ENCODE measurements around the gene HDDC2.

Gene HDDC2

GRCh38 chr6:125338381-125338780, 36.6 kb upstream of the HDDC2 start:
- Histone ChIP-seq H3K14ac (ENCODE audit: low read length) (no peak overlapping the region), H2AK5ac (ENCODE audit: low read depth, low read length) (no peak overlapping the region), H2BK15ac (ENCODE audit: low read length) (no peak overlapping the region), H3K4me1 (ENCODE audit: control insufficient read depth in 2 of 2, insufficient read depth in 1 of 2, low read depth in 1 of 2, low read length in 2 of 2) (no peaks in the 10 kb centered on the region), H3K36me3 (replicated peaks in 1 of 2; ENCODE audit: control insufficient read depth in 2 of 2, insufficient read depth in 2 of 2, low read length in 2 of 2) (no peaks in the 10 kb centered on the region), H3K4me3 (ENCODE audit: low read length in 2 of 2) (no peak overlapping the region), H3K27ac (replicated peaks; ENCODE audit: low read length) (no peak overlapping the region), H3K4me2 (ENCODE audit: insufficient read depth, low read length, poor library complexity, severe bottlenecking) (no peak overlapping the region), H2BK5ac (ENCODE audit: low read length) (no peak overlapping the region), H4K91ac (ENCODE audit: low read depth, low read length, poor library complexity) (no peak overlapping the region), H2BK12ac (ENCODE audit: low read length) (no peak overlapping the region), H2BK120ac (ENCODE audit: low read depth, low read length) (no peak overlapping the region), H4K8ac (ENCODE audit: low read depth, low read length) (no peak overlapping the region), H3K27me3 (ENCODE audit: control insufficient read depth in 3 of 3, insufficient read depth in 3 of 3, low read depth in 1 of 3, low read length in 3 of 3) (peaks cover 0 to 5% (median 0%) of the 10 kb centered on the region in 3 experiments), H3K4ac (ENCODE audit: low read length) (no peak overlapping the region), H3K18ac (ENCODE audit: low read length) (no peak overlapping the region), H3K79me1 (ENCODE audit: low read depth, low read length) (no peaks in the 10 kb centered on the region), H2AFZ (ENCODE audit: low read length) (no peak overlapping the region), H3K9ac (ENCODE audit: low read depth, low read length, poor library complexity) (no peak overlapping the region), H3K23ac (ENCODE audit: low read depth, low read length, poor library complexity) (no peak overlapping the region), H3K9me3 (replicated peaks in 1 of 2; ENCODE audit: control insufficient read depth in 2 of 2, insufficient read depth in 1 of 2, low read depth in 1 of 2, low read length in 2 of 2) (no peaks in the 10 kb centered on the region)
- DNase-seq (ENCODE audit: low spot score) = no peak

- no peak overlapping the region for H4K8ac ChIP-seq (ENCODE audit: low read depth, low read length)
- no peak overlapping the region for H3K4ac ChIP-seq (ENCODE audit: low read length)
- no peaks in the 10 kb centered on the region for H3K4me1 ChIP-seq (ENCODE audit: control insufficient read depth in 2 of 2, insufficient read depth in 1 of 2, low read depth in 1 of 2, low read length in 2 of 2)
- H3K18ac ChIP-seq (ENCODE audit: low read length) = no peak overlapping the region
- no peak overlapping the region for H3K4me2 ChIP-seq (ENCODE audit: insufficient read depth, low read length, poor library complexity, severe bottlenecking)
- H3K9ac ChIP-seq (ENCODE audit: low read depth, low read length, poor library complexity) = no peak overlapping the region
- no peaks in the 10 kb centered on the region for H3K36me3 ChIP-seq (replicated peaks in 1 of 2; ENCODE audit: control insufficient read depth in 2 of 2, insufficient read depth in 2 of 2, low read length in 2 of 2)
- no peak for DNase-seq (ENCODE audit: low spot score)
- H3K4me3 ChIP-seq (ENCODE audit: low read length in 2 of 2) = no peak overlapping the region
- H2BK120ac ChIP-seq (ENCODE audit: low read depth, low read length) = no peak overlapping the region
- WGBS, 2 donors (ENCODE audit: extremely low coverage in 2 of 2, insufficient read length in 2 of 2, insufficient replicate concordance in 1 of 2) = no CpG with 5 or more reads among the region's 6 CpGs
- H2BK12ac ChIP-seq (ENCODE audit: low read length) = no peak overlapping the region
- H3K23ac ChIP-seq (ENCODE audit: low read depth, low read length, poor library complexity) = no peak overlapping the region
- no peak overlapping the region for H3K27ac ChIP-seq (replicated peaks; ENCODE audit: low read length)
- peaks cover 0 to 5% (median 0%) of the 10 kb centered on the region in 3 experiments for H3K27me3 ChIP-seq (ENCODE audit: control insufficient read depth in 3 of 3, insufficient read depth in 3 of 3, low read depth in 1 of 3, low read length in 3 of 3)
- H4K91ac ChIP-seq (ENCODE audit: low read depth, low read length, poor library complexity) = no peak overlapping the region
- H2AFZ ChIP-seq (ENCODE audit: low read length) = no peak overlapping the region
- H3K79me1 ChIP-seq (ENCODE audit: low read depth, low read length) = no peaks in the 10 kb centered on the region
- H2BK15ac ChIP-seq (ENCODE audit: low read length) = no peak overlapping the region
- H2BK5ac ChIP-seq (ENCODE audit: low read length) = no peak overlapping the region
- no peak overlapping the region for H2AK5ac ChIP-seq (ENCODE audit: low read depth, low read length)
- no peaks in the 10 kb centered on the region for H3K9me3 ChIP-seq (replicated peaks in 1 of 2; ENCODE audit: control insufficient read depth in 2 of 2, insufficient read depth in 1 of 2, low read depth in 1 of 2, low read length in 2 of 2)
- no peak overlapping the region for H3K14ac ChIP-seq (ENCODE audit: low read length)
Observed at GRCh38 chr6:125337706-125338105, 35.9 kb upstream of the HDDC2 start.

GRCh38 chr6:125332664-125333063, 30.9 kb upstream of the HDDC2 start:
- no peak for DNase-seq (ENCODE audit: low spot score)
- H2BK120ac ChIP-seq (ENCODE audit: low read depth, low read length) = no peak overlapping the region
- no peak overlapping the region for H3K9ac ChIP-seq (ENCODE audit: low read depth, low read length, poor library complexity)
- H3K14ac ChIP-seq (ENCODE audit: low read length) = no peak overlapping the region
- H3K4me3 ChIP-seq (ENCODE audit: low read length in 2 of 2) = no peak overlapping the region
- H2BK15ac ChIP-seq (ENCODE audit: low read length) = no peak overlapping the region
- no peak overlapping the region for H4K91ac ChIP-seq (ENCODE audit: low read depth, low read length, poor library complexity)
- H3K18ac ChIP-seq (ENCODE audit: low read length) = no peak overlapping the region
- no peaks in the 10 kb centered on the region for H3K9me3 ChIP-seq (replicated peaks in 1 of 2; ENCODE audit: control insufficient read depth in 2 of 2, insufficient read depth in 1 of 2, low read depth in 1 of 2, low read length in 2 of 2)
- no peak overlapping the region for H2AFZ ChIP-seq (ENCODE audit: low read length)
- H3K4me2 ChIP-seq (ENCODE audit: insufficient read depth, low read length, poor library complexity, severe bottlenecking) = no peak overlapping the region
- H3K23ac ChIP-seq (ENCODE audit: low read depth, low read length, poor library complexity) = no peak overlapping the region
- no peak overlapping the region for H2AK5ac ChIP-seq (ENCODE audit: low read depth, low read length)
- H3K4ac ChIP-seq (ENCODE audit: low read length) = no peak overlapping the region
- H3K27me3 ChIP-seq (ENCODE audit: control insufficient read depth in 3 of 3, insufficient read depth in 3 of 3, low read depth in 1 of 3, low read length in 3 of 3) = peaks cover 0 to 14% (median 0%) of the 10 kb centered on the region in 3 experiments
- no CpG with 5 or more reads among the region's 1 CpG for WGBS, 2 donors (ENCODE audit: extremely low coverage in 2 of 2, insufficient read length in 2 of 2, insufficient replicate concordance in 1 of 2)
- no peak overlapping the region for H2BK12ac ChIP-seq (ENCODE audit: low read length)
- no peaks in the 10 kb centered on the region for H3K4me1 ChIP-seq (ENCODE audit: control insufficient read depth in 2 of 2, insufficient read depth in 1 of 2, low read depth in 1 of 2, low read length in 2 of 2)
- H2BK5ac ChIP-seq (ENCODE audit: low read length) = no peak overlapping the region
- H3K79me1 ChIP-seq (ENCODE audit: low read depth, low read length) = no peaks in the 10 kb centered on the region
- H4K8ac ChIP-seq (ENCODE audit: low read depth, low read length) = no peak overlapping the region
- H3K27ac ChIP-seq (replicated peaks; ENCODE audit: low read length) = no peak overlapping the region
- no peaks in the 10 kb centered on the region for H3K36me3 ChIP-seq (replicated peaks in 1 of 2; ENCODE audit: control insufficient read depth in 2 of 2, insufficient read depth in 2 of 2, low read length in 2 of 2)

- Histone ChIP-seq H2AK5ac (ENCODE audit: low read depth, low read length) (no peak overlapping the region), H2BK120ac (ENCODE audit: low read depth, low read length) (no peak overlapping the region), H3K36me3 (replicated peaks in 1 of 2; ENCODE audit: control insufficient read depth in 2 of 2, insufficient read depth in 2 of 2, low read length in 2 of 2) (no peaks in the 10 kb centered on the region), H3K14ac (ENCODE audit: low read length) (no peak overlapping the region), H4K91ac (ENCODE audit: low read depth, low read length, poor library complexity) (no peak overlapping the region), H2AFZ (ENCODE audit: low read length) (no peak overlapping the region), H3K4ac (ENCODE audit: low read length) (no peak overlapping the region), H3K79me1 (ENCODE audit: low read depth, low read length) (no peaks in the 10 kb centered on the region), H3K9me3 (replicated peaks in 1 of 2; ENCODE audit: control insufficient read depth in 2 of 2, insufficient read depth in 1 of 2, low read depth in 1 of 2, low read length in 2 of 2) (no peaks in the 10 kb centered on the region), H3K4me3 (ENCODE audit: low read length in 2 of 2) (no peak overlapping the region), H3K23ac (ENCODE audit: low read depth, low read length, poor library complexity) (no peak overlapping the region), H2BK15ac (ENCODE audit: low read length) (no peak overlapping the region), H2BK12ac (ENCODE audit: low read length) (no peak overlapping the region), H4K8ac (ENCODE audit: low read depth, low read length) (no peak overlapping the region), H3K18ac (ENCODE audit: low read length) (no peak overlapping the region), H3K27me3 (ENCODE audit: control insufficient read depth in 3 of 3, insufficient read depth in 3 of 3, low read depth in 1 of 3, low read length in 3 of 3) (peaks cover 0 to 15% (median 0%) of the 10 kb centered on the region in 3 experiments), H3K27ac (replicated peaks; ENCODE audit: low read length) (no peak overlapping the region), H3K4me2 (ENCODE audit: insufficient read depth, low read length, poor library complexity, severe bottlenecking) (no peak overlapping the region), H3K4me1 (ENCODE audit: control insufficient read depth in 2 of 2, insufficient read depth in 1 of 2, low read depth in 1 of 2, low read length in 2 of 2) (no peaks in the 10 kb centered on the region), H3K9ac (ENCODE audit: low read depth, low read length, poor library complexity) (no peak overlapping the region), H2BK5ac (ENCODE audit: low read length) (no peak overlapping the region)
- DNase-seq (ENCODE audit: low spot score) = no peak
- no CpG with 5 or more reads among the region's 2 CpGs for WGBS, 2 donors (ENCODE audit: extremely low coverage in 2 of 2, insufficient read length in 2 of 2, insufficient replicate concordance in 1 of 2)
Observed at GRCh38 chr6:125325586-125325985, 23.8 kb upstream of the HDDC2 start.

All from neuronal stem cell (in vitro differentiated cells).